Ascending aorta (tissue), 2 donors: ENCODE data around the gene GPD1L. TPM values are rescaled to one million over a fixed set of nuclear protein-coding genes. Genes with fewer than 3 reads are reported as not detected.
"Not testable (repeated sequence)": the region's sequence is repeated elsewhere in the genome, so short reads cannot be mapped to it uniquely, and the experiment has no call there.

Experiments used
- DNase-seq, 2 donors: peaks; one replicate each; pipeline ENCODE4 v3.0.0-alpha.2; 2019; ENCODE audit warnings: low spot score in 2 of 2
- H3K27ac ChIP-seq, 2 donors: fragments of 200-600 bp; sonication (generic); one replicate each; pipeline ENCODE4 v1.5.1; 2016 to 2017; ENCODE audit warnings: mild to moderate bottlenecking in 1 of 2
- H3K27me3 ChIP-seq: fragments of 200-600 bp; sonication (generic); one replicate; pipeline ENCODE4 v1.5.1; 2017
- H3K36me3 ChIP-seq, 2 donors: fragments of 200-600 bp; sonication (generic); one replicate each; pipeline ENCODE4 v1.5.1; 2016
- H3K4me1 ChIP-seq, 2 donors: fragments of 200-600 bp; sonication (generic); one replicate each; pipeline ENCODE4 v1.5.1; 2016 to 2017; ENCODE audit warnings: mild to moderate bottlenecking in 1 of 2
- H3K4me3 ChIP-seq, 2 donors: fragments of 200-600 bp; sonication (generic); one replicate each; pipeline ENCODE4 v1.5.1; 2016 to 2017; ENCODE audit warnings: mild to moderate bottlenecking in 1 of 2
- H3K9me3 ChIP-seq, 2 donors: fragments of 200-600 bp; sonication (generic); one replicate each; pipeline ENCODE4 v1.5.1; 2016
- CTCF ChIP-seq, 3 experiments: fragments of 200-600 bp in 2 of 3; fragments of 450-650 bp in 1 of 3; sonication (generic) in 2 of 3; IDR thresholded peaks; one replicate each; pipeline ENCODE4 v1.5.1; 2016 to 2019; ENCODE audit warnings: antibody characterized with exemption in 3 of 3, mild to moderate bottlenecking in 1 of 3, moderate library complexity in 1 of 3
- intact Hi-C: fragments of 100-400 bp; cut with DNase I; formaldehyde crosslinking; loops from one replicate; pipeline ENCODE4 v1.15.1; 2023
- total RNA-seq: library from RNA; depleted of rRNA; stranded (reverse); fragments of >200 nt; gene quantifications from one replicate; pipeline ENCODE4 v1.1.0, GENCODE V29; 2016

GPD1L gene
- total RNA-seq, 1 donor from 2014 or later, result 14.4 TPM

- Histone ChIP-seq H3K9me3 (peaks cover 0 to 6% of the 10 kb centered on the region in 2 donors), H3K4me1 (peaks cover 6 to 24% of the 10 kb centered on the region in 2 donors), H3K4me3 (peak overlapping the region; percentile 87 to 89), H3K27ac (peak overlapping the region; percentile 70 to 75), H3K27me3 (no peaks in the 10 kb centered on the region), H3K36me3 (no peaks in the 10 kb centered on the region)
- no peak for TF ChIP-seq CTCF (IDR thresholded peaks at IDR 0.05)
- DNase-seq, result peak in 1 of 2 donors; percentile 70
- intact Hi-C loops, result loop anchor here (1.0 to 5.0 kb wide), 4 partner anchors 24 to 1335 kb away; partner anchors contain the start of genes STT3B and UBP1
Observed at GRCh38 chr3:32106929-32107362, 526 bp downstream of the GPD1L start.

- DNase-seq, H3K36me3 ChIP-seq, H3K9me3 ChIP-seq, H3K27me3 ChIP-seq: not testable (repeated sequence)
- Histone ChIP-seq H3K4me3 (peak overlapping the region in 1 of 2 donors; percentile 87), H3K4me1 (peaks cover 6 to 24% of the 10 kb centered on the region in 2 donors), H3K27ac (peak overlapping the region in 1 of 2 donors; percentile 70)
- intact Hi-C loops, result loop anchor here (5.0 kb wide), 2 partner anchors 141 to 1334 kb away; partner anchors contain the start of gene UBP1
Observed at GRCh38 chr3:32108224-32108623, 1.8 kb downstream of the GPD1L start.

- intact Hi-C loops, result loop anchor here (1.0 to 5.0 kb wide), 3 partner anchors 128 to 1333 kb away; partner anchors contain the start of genes OSBPL10, UBP1 and ZNF860
- no peak for TF ChIP-seq CTCF (IDR thresholded peaks at IDR 0.05)
- peak overlapping the region in 1 of 2 donors; percentile 2 for H3K4me3 ChIP-seq
- peak; percentile 46 to 93 for DNase-seq
- H3K9me3 ChIP-seq, result no peaks in the 10 kb centered on the region
- H3K27me3 ChIP-seq, result no peaks in the 10 kb centered on the region
- no peaks in the 10 kb centered on the region for H3K36me3 ChIP-seq
- H3K27ac ChIP-seq, result peak overlapping the region; percentile 64 to 88
- H3K4me1 ChIP-seq, result peaks cover 6 to 24% of the 10 kb centered on the region in 2 donors
Observed at GRCh38 chr3:32109256-32109655, 2.8 kb downstream of the GPD1L start.

GRCh38 chr3:32110233-32110760, 3.9 kb downstream of the GPD1L start:
- TF ChIP-seq CTCF (IDR thresholded peaks at IDR 0.05), result no peak
- no peak for DNase-seq
- peaks cover 6 to 24% of the 10 kb centered on the region in 2 donors for H3K4me1 ChIP-seq
- H3K27ac ChIP-seq, result peak overlapping the region; percentile 64 to 88
- no peaks in the 10 kb centered on the region for H3K27me3 ChIP-seq
- no peaks in the 10 kb centered on the region for H3K9me3 ChIP-seq
- intact Hi-C loops, result no loop called here
- H3K36me3 ChIP-seq, result no peaks in the 10 kb centered on the region
- no peak overlapping the region for H3K4me3 ChIP-seq

GRCh38 chr3:32111560-32111959, 5.1 kb downstream of the GPD1L start:
- H3K9me3 ChIP-seq, result no peaks in the 10 kb centered on the region
- no peaks in the 10 kb centered on the region for H3K36me3 ChIP-seq
- peaks cover 6 to 24% of the 10 kb centered on the region in 2 donors for H3K4me1 ChIP-seq
- H3K27ac ChIP-seq, result no peak overlapping the region
- TF ChIP-seq CTCF (IDR thresholded peaks at IDR 0.05), result no peak
- no peak overlapping the region for H3K4me3 ChIP-seq
- intact Hi-C loops, result no loop called here
- no peak for DNase-seq
- H3K27me3 ChIP-seq, result no peaks in the 10 kb centered on the region

GRCh38 chr3:32113566-32113965, 7.1 kb downstream of the GPD1L start:
- intact Hi-C loops, result no loop called here
- Histone ChIP-seq H3K4me1 (peaks cover 0 to 16% of the 10 kb centered on the region in 2 donors), H3K27me3 (no peaks in the 10 kb centered on the region), H3K4me3 (no peak overlapping the region), H3K36me3 (no peaks in the 10 kb centered on the region), H3K27ac (no peak overlapping the region), H3K9me3 (no peaks in the 10 kb centered on the region)
- no peak for DNase-seq
- no peak for TF ChIP-seq CTCF (IDR thresholded peaks at IDR 0.05)
